OCI-LY3 (cell line): Measurements from ENCODE around the gene UMODL1.

Source experiments
- H2AFZ ChIP-seq: fragments of 200-600, 300-600 bp; shearing (Covaris generic); 2 replicates; pipeline ENCODE4 v1.6.0; 2014; ENCODE audit warnings: antibody characterized with exemption, low read depth, low read length
- H3K27ac ChIP-seq: fragments of 200-600, 300-600 bp; sonication (generic); 2 replicates; pipeline ENCODE4 v1.5.1; 2014; ENCODE audit warnings: mild to moderate bottlenecking, low read length, moderate library complexity, mixed read lengths
- H3K27me3 ChIP-seq: fragments of 200-600, 300-600 bp; sonication (generic); 2 replicates; pipeline ENCODE4 v1.6.1; 2014; ENCODE audit warnings: low read depth, low read length, mixed read lengths
- H3K36me3 ChIP-seq: fragments of 200-600, 300-600 bp; sonication (generic); replicated peaks from 2 replicates; pipeline ENCODE3; 2014; ENCODE audit warnings: low read depth, low read length, mixed read lengths
- H3K4me1 ChIP-seq: fragments of 300-600, 200-600 bp; sonication (generic); 2 replicates; pipeline ENCODE4 v1.6.1; 2014; ENCODE audit warnings: low read length, mixed read lengths
- H3K4me2 ChIP-seq: fragments of 200-600, 300-600 bp; sonication (generic); 2 replicates; pipeline ENCODE4 v1.6.1; 2014; ENCODE audit warnings: low read length, mixed read lengths
- H3K4me3 ChIP-seq: fragments of 300-600, 200-600 bp; sonication (generic); 2 replicates; pipeline ENCODE4 v1.5.1; 2014; ENCODE audit warnings: antibody characterized with exemption, mild to moderate bottlenecking, low read length, moderate library complexity
- H3K79me2 ChIP-seq: fragments of 300-600, 200-600 bp; shearing (Covaris generic); 2 replicates; pipeline ENCODE4 v1.6.1; 2014; ENCODE audit warnings: mild to moderate bottlenecking, low read length, mixed read lengths
- H3K9ac ChIP-seq: fragments of 300-600, 200-600 bp; shearing (Covaris generic); 2 replicates; pipeline ENCODE4 v1.6.0; 2014; ENCODE audit warnings: mild to moderate bottlenecking, low read length, moderate library complexity
- H3K9me3 ChIP-seq: fragments of 200-600, 300-600 bp; shearing (Covaris generic); 2 replicates; pipeline ENCODE4 v1.6.1; 2014; ENCODE audit warnings: low read length, mixed read lengths; ENCODE audit not compliant: insufficient read depth
- H4K20me1 ChIP-seq: fragments of 200-600, 300-600 bp; sonication (generic); 2 replicates; pipeline ENCODE4 v1.6.1; 2016; ENCODE audit warnings: low read length, mixed read lengths; ENCODE audit not compliant: insufficient read depth
- CTCF ChIP-seq: fragments of 200-600, 300-600 bp; sonication (generic); IDR thresholded peaks from 2 replicates; pipeline ENCODE4 v1.5.1; 2014; ENCODE audit warnings: antibody characterized with exemption, low read length, low read depth
- EZH2phosphoT487 ChIP-seq: fragments of 200-600 bp; shearing (Covaris generic); IDR thresholded peaks from 2 replicates; pipeline ENCODE4 v1.6.1; 2018; ENCODE audit warnings: antibody characterized with exemption, mixed run types, low read depth

UMODL1 gene

GRCh38 chr21:42056468-42056867, 14.6 kb upstream of the UMODL1 start:
- H4K20me1 ChIP-seq, result no peaks in the 10 kb centered on the region

GRCh38 chr21:42056996-42057689, 14.0 kb upstream of the UMODL1 start:
- Histone ChIP-seq H3K4me1 (peaks cover 14% of the 10 kb centered on the region), H3K4me2 (no peak overlapping the region), H3K4me3 (no peak overlapping the region), H2AFZ (no peak overlapping the region), H3K79me2 (no peaks in the 10 kb centered on the region), H3K27me3 (peaks cover 5% of the 10 kb centered on the region; the same call in 1 of the 2 replicates), H3K27ac (no peak overlapping the region), H3K36me3 (no peaks in the 10 kb centered on the region), H3K9me3 (no peaks in the 10 kb centered on the region), H4K20me1 (no peaks in the 10 kb centered on the region), H3K9ac (no peak overlapping the region)
- TF ChIP-seq CTCF (no peak), EZH2phosphoT487 (no peak)

More at GRCh38 chr21:42056468-42056867, 14.6 kb upstream of the UMODL1 start:
- no peaks in the 10 kb centered on the region for H3K9me3 ChIP-seq
- H2AFZ ChIP-seq, result no peak overlapping the region
- H3K4me3 ChIP-seq, result no peak overlapping the region
- no peak overlapping the region for H3K9ac ChIP-seq
- H3K27ac ChIP-seq, result no peak overlapping the region
- H3K36me3 ChIP-seq, result no peaks in the 10 kb centered on the region
- no peak overlapping the region for H3K4me2 ChIP-seq
- H3K27me3 ChIP-seq, result peaks cover 5% of the 10 kb centered on the region; the same call in 1 of the 2 replicates
- TF ChIP-seq EZH2phosphoT487 (no peak), CTCF (no peak)
- peaks cover 7% of the 10 kb centered on the region for H3K4me1 ChIP-seq
- no peaks in the 10 kb centered on the region for H3K79me2 ChIP-seq

GRCh38 chr21:42057851-42058437, 13.2 kb upstream of the UMODL1 start:
- Histone ChIP-seq H3K79me2 (no peaks in the 10 kb centered on the region), H3K4me1 (peaks cover 22% of the 10 kb centered on the region), H3K9me3 (peaks cover 2% of the 10 kb centered on the region; the same call in 1 of the 2 replicates), H3K9ac (no peak overlapping the region), H2AFZ (no peak overlapping the region), H3K27me3 (peaks cover 7% of the 10 kb centered on the region; the same call in 1 of the 2 replicates), H3K4me3 (no peak overlapping the region), H4K20me1 (no peaks in the 10 kb centered on the region), H3K4me2 (no peak overlapping the region), H3K36me3 (no peaks in the 10 kb centered on the region), H3K27ac (no peak overlapping the region)
- TF ChIP-seq EZH2phosphoT487 (no peak), CTCF (no peak)

GRCh38 chr21:42058631-42059111, 12.4 kb upstream of the UMODL1 start:
- peaks cover 6% of the 10 kb centered on the region; the same call in 1 of the 2 replicates for H3K27me3 ChIP-seq
- H2AFZ ChIP-seq, result no peak overlapping the region
- H3K27ac ChIP-seq, result no peak overlapping the region
- H3K4me3 ChIP-seq, result no peak overlapping the region
- peaks cover 3% of the 10 kb centered on the region; the same call in 1 of the 2 replicates for H3K9me3 ChIP-seq
- H3K4me2 ChIP-seq, result no peak overlapping the region
- TF ChIP-seq CTCF (no peak), EZH2phosphoT487 (no peak)
- no peak overlapping the region for H3K9ac ChIP-seq
- H3K4me1 ChIP-seq, result peaks cover 29% of the 10 kb centered on the region
- H3K79me2 ChIP-seq, result no peaks in the 10 kb centered on the region
- no peaks in the 10 kb centered on the region for H3K36me3 ChIP-seq
- no peaks in the 10 kb centered on the region for H4K20me1 ChIP-seq
